Stimulated activated CD4-positive, alpha-beta T cell treated with anti-CD3 and anti-CD28 coated beads, TNF-alpha, amount 100 ng/mL, for 1 hour (primary cell): ENCODE measurements around the gene ADAMTS16.
"Not testable (repeated sequence)": the region's sequence is repeated elsewhere in the genome, so short reads cannot be mapped to it uniquely, and the experiment has no call there.

ENCODE experiments used
- DNase-seq, 3 donors: peaks; one replicate each; pipeline ENCODE4 v3.0.0-alpha.2; 2020; ENCODE audit warnings: low read depth in 3 of 3, low spot score in 1 of 3

ADAMTS16 gene, protein sequence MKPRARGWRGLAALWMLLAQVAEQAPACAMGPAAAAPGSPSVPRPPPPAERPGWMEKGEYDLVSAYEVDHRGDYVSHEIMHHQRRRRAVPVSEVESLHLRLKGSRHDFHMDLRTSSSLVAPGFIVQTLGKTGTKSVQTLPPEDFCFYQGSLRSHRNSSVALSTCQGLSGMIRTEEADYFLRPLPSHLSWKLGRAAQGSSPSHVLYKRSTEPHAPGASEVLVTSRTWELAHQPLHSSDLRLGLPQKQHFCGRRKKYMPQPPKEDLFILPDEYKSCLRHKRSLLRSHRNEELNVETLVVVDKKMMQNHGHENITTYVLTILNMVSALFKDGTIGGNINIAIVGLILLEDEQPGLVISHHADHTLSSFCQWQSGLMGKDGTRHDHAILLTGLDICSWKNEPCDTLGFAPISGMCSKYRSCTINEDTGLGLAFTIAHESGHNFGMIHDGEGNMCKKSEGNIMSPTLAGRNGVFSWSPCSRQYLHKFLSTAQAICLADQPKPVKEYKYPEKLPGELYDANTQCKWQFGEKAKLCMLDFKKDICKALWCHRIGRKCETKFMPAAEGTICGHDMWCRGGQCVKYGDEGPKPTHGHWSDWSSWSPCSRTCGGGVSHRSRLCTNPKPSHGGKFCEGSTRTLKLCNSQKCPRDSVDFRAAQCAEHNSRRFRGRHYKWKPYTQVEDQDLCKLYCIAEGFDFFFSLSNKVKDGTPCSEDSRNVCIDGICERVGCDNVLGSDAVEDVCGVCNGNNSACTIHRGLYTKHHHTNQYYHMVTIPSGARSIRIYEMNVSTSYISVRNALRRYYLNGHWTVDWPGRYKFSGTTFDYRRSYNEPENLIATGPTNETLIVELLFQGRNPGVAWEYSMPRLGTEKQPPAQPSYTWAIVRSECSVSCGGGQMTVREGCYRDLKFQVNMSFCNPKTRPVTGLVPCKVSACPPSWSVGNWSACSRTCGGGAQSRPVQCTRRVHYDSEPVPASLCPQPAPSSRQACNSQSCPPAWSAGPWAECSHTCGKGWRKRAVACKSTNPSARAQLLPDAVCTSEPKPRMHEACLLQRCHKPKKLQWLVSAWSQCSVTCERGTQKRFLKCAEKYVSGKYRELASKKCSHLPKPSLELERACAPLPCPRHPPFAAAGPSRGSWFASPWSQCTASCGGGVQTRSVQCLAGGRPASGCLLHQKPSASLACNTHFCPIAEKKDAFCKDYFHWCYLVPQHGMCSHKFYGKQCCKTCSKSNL

DNA sequence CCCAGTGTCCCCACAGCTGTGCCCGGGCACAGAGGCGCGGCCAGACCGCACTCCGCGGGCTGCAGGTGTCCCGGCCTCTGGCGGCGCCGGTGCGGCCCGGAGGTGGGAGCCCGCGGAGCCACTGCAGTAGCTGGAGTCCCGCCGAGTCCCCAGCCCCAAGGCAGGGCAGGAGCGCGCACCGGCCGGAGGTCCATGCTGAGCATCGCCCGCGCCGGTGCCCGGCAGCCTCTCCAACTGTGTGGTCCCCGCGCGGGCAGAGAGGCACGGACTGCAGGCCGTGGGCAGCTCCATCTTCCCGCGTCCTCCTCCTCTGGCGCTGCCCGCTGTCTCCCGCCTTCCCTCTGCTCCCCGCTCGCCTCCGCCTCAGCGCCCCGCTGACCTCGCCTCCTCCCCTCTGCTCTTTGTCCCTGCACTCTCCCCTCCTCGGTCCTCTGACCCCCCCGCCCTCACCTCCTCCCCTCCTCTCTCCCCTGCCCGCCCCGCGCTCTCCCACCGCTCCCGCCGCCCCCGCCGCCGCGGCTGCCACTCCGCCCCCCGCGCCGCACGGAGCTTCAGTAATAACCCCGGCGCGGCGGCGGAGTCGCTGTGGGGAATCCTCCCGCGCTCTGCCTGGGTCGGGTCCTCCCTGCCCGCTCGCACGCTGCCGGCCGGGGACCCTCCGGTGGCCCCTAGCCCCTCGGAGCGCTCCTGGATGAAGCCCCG lies at the start of gene ADAMTS16:
TSS of gene ADAMTS16 (plus strand) at position 554 of the 702 bp plus-strand sequence. CDS start at position 692, 138 bp downstream.
- no peak for DNase-seq

DNA sequence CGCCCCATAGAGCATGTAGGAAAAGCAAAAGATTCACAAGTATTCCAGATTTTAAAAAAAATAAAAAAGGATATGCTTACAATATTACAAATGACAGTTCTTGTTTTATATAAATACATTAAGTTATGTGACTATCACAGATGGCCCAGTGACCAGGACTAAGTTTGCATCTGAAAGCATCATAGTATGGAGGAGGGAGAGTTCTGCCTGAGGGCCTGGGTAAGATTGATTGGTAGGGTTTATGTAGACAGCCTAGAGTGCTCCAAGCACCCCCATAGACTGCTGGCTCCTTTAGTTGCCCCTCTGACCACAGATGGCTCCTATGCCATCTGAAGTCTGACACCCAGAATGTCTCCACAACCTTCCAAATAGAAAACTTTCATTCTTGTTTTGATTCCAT lies 48.0 kb upstream of the ADAMTS16 start:
- DNase-seq, result no peak

DNA sequence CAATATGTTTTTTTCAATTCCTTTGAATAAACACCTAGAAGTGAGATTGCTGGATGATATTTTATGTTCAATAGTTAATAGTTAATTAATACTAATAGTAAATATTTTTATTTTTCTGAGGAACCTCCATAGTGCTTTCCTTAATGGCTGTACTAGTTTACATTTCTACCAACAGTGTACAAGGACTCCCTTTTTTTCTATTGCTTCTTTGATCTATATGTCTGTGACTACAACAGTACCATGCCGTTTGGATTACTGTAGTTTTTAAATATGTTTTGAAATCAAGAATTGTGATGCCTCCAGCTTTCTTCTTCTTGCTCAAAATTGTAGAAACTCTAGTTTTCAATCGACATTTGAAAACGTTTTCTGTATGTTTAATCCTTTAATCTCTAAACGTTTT lies 39.5 kb upstream of the ADAMTS16 start:
- DNase-seq, result no peak

DNA sequence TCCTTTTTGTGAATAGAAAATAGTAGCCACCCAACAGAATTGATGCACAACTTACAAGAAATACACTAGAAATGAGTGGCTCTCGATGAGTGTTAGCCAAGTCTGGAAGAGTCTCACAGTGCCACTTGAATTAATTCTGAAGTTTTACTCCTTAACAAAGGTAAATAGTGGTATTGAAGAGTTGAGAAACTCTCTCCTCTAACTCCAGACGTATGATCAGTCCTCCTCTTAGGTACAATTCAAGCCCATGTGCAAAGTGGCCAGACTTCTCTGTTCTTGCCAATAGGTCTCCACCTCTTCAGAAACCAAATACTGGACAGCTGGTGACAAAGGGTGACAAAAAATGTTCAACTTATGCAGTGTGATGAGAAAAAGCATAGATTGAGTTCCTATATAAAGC lies 38.5 kb upstream of the ADAMTS16 start:
- no peak for DNase-seq

DNA sequence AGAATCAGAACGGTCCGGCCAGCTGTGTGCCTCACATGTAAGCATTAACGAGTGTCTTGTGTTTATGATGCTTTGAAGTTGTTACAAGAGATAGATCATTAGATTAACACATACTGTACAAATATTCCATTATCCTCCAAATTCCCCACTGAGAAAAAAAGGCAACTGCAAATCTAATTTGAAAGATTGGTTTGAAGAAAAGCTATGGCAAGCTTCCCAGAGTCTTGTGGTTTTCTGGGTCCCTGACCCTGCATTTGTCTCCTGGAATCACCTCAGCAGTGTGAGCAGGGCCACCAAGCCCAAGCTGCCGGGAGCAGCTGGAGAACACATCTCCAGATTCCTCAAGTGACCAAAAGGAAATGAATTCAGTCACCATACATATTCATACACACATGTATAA lies 36.9 kb upstream of the ADAMTS16 start:
- DNase-seq, result no peak

DNA sequence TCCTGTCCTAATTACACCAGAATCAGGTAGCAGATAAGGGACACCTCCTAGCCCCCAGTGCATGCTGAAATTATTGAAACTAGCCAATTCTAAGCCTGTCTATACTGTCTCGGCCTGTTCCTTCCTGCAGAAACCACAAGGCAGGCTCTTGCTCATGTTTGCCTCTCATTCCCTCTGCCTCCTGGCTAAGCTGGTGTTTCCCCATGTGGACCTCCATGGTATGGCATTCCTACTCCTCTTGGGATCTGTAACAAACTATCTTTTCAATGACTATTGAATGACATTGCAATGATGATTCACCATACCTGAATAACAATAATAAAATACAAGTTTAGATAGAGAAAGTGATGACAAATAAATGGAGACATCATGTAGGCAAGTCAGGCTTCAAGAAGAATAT lies 35.6 kb upstream of the ADAMTS16 start:
- DNase-seq, result no peak

DNA sequence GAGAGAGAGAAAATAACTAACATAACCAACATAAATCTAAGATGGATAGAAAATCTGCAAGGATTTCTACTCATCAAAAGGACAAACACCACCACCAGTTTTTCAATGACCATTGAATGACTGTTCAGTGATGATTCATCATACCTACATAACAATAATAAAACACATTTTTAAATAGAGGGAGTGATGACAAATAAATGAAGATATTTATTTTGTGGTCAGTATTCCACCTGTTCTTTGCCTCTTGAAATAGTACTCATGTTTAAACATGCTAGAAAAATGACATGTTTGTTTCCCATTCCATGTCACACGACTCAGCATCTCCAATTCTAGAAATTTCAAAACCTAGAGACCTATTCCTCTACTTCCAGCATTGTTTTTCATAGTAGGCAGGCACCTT lies 34.6 kb upstream of the ADAMTS16 start:
- DNase-seq, result no peak

DNA sequence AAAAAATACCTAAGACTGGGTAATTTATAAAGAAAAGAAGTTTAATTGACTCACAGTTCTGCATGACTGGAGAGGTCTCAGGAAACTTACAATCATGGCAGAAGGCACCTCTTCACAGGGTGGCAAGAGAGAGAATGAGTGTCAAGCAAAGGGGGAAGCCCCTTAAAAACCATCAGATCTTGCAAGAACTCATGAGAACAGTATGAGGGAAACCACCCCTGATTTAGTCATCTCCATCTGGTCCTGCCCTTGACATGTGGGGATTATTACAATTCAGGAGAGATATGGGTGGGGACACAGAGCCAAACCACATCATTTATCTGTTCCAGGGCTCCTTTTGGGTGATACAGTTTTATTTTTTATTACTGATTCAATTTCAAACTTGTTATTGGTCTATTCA lies 23.2 kb upstream of the ADAMTS16 start:
- DNase-seq, result no peak

DNA sequence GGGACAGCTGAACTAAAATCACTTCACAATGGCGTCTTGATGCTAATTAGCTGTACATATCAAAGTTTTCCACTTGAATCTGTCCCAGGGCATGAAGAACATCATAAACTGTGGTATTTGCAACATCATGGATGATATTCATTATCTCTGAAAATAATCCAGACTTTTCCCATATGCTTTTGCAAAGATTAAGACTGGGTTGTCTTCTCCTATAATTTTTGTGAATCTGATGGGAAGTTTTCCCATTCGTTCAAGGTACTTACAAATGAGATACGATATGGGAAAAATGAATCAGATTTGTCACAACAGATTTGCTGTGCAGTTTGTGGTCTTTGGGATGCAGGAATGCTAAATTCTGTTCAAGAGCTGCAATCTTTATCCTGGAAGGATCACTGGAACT lies 17.4 kb upstream of the ADAMTS16 start:
- no peak for DNase-seq

DNA sequence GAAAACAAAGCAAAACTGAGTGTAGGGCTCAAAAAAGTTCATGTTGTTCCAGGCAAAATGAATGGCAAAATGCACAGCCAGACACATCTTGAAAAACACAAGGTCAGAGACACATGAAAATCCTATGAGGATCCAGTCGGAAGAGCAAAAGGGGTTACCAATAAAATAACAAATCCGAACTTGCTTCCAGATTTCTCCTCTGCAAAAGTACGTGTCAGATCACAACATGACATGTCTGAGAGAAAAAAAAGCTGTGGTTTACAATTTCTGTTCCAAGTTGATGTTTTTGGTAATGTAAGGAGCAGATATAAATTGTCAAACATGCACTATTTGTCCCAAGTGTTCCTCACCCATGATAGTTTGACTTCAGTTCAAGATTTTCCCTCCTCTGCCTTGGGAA lies 15.9 kb upstream of the ADAMTS16 start:
- no peak for DNase-seq

DNA sequence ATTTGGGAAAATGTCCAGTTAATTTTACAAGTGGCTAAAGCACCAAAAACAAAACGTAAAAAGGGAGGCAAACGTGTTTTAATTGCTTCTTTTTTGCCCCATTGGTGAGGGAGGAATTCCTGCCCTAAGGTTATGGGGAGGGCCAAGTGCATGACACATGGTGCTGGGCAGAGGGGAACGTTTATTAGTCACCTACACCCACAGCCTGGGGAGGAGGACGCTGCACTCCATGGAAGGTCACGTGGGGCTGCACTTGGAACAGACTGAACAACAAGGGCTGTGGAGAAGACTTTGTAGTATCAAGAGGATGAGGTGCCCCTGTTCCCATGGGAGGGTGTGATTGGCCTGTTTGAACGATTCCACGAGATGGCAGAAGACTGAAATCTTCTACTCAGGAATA lies 13.7 kb upstream of the ADAMTS16 start:
- no peak for DNase-seq

DNA sequence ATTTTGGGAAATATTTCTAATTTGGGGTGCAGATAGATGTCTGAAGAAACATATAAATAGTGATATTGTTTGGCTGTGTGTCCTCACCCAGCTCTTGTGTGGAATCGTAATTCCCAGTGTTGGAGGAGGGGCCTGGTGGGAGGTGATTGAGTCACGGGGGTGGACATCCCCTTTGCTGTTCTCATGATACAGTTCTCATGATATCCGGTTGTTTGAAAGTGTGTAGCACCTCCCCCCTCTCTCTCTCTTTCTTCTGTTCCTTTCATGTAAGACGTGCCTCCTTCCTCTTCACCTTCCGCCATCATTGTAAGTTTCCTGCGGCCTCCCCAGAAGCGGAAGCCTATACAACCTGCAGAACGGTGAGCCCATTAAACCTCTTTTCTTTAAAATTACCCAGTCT lies 11.4 kb upstream of the ADAMTS16 start:
- DNase-seq, result no peak

DNA sequence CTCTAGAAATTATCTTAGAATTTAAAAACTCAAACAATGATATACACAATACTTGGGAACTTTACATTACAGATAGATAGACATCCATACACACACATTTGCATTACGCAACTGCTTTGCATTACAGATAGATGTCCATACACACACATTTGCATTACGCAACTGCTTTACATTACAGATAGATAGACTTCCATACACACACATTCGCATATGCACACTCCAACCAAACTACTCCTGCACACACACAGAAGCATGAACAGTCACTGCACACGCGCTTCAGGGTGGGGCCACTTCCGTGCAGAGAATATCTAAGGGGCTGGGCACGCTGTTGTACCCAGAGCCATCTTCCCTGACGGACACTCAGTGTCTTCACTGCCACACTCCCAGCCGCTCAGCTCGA lies 7.9 kb upstream of the ADAMTS16 start:
- no peak for DNase-seq

DNA sequence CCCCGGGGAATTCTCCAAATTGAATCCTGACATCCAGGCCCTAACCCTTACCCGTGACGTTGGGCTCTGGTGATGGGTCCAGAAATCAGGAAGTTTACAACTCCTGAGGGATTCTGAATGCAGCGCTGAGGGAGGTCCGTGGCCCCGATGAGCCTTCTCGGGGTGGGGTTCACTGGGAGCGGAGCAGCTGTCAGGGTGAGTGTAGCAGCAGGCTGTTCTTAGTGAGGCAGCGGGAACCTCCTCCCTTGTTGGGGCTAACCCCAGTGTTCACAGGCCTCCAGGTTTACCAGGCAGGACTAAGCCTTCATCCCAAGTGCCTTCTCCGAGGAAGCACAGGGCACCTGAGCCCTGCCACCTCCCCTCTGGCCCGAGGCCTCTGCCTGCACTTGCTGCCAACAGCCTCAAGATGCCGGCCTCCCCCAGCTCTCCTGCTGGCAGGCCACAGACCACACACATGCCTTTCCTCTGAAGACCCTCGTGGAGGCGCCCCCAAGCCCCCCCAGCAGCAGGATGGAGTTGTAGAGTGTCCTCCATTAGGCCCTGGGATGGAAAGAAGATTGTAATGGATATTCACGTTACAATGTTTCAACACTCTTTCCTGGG lies 7.3 kb upstream of the ADAMTS16 start:
- no peak for DNase-seq

DNA sequence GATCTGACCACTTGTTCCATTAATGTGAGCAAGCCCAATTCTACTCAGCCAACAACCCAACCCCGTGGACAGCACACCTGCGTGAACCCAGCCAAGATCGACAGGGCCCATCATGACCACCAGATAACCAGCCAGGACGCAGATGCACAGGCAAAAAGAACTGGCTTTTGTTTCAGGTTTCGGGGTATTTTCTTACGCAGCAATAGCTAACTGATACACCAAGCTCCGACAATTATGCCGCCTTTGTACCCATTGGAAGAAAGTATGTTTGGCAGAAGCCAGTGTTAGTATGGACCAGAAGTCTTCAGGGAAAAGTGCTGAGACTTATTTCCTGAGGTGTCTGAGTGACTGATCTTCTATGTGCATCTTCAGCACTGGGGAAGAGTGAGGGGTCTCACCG lies 6.0 kb upstream of the ADAMTS16 start:
- DNase-seq, result no peak

DNA sequence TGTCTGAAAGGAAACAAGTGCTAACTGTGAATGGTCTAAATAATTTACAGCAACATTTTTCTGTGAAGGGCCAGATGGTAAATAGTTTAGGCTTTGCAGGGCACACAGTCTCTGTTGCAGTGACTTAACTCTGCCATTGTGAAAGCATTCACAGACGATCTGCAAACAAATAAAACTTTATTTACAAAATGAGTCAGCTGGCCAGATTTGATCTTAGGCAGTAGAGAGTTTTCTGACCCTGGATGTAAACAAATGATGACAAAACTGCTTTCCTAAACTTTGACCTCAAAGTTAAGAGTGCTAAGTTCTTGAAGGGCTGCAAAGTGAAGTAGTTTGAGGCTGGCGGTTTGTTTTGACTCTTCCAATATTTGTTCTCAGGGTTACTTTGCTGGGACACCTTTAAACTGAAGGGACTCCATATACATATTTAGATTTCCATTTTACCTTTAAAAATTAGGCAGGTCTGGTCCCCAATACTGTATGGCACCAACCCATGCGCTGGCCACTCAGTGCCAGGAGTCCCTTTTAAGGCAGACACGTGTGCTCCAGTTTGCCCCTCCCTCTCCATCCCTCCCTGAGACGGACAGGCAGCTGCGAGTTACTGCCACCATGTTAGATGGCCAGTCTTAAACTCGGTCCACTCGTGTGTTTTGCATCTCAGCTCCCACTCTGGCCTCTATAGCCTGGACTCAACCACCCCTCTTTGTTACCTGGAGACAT lies 4.0 kb upstream of the ADAMTS16 start:
- no peak for DNase-seq

DNA sequence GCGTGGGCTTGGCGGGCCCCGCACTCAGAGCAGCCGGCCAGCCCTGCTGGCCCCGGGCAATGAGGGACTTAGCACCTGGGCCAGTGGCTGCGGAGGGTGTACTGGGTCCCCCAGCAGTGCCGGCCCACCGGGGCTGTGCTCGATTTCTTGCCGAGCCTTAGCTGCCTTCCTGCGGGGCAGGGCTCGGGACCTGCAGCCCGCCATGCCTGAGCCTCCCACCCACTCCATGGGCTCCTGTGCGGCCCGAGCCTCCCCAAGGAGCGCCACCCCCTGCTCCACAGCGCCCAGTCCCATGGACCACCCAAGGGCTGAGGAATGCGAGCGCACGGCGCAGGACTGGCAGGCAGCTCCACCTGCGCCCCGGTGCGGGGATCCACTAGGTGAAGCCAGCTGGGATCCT lies 2.3 kb upstream of the ADAMTS16 start:
- not testable (repeated sequence) for DNase-seq

DNA sequence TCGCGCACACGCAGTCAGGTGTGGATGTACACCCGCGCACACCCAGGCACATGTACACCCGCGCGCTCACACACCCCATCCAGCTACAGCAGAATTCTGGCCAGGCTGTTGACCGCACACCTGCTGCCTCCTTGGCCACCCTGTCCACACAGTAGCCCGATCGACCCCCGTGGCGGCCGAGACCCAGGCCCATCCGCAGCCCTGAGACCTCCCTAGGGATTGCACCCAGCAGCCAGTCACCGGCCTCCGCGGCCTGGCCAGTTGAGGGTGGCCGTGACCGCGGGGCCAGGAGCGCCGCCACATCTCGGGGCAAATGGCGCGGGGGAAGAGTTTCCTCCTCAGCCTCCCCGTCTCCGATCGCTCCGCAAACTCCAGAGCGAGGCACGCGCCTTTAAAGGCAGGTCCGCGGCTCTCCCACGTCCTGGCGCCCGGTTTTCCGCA lies 774 bp upstream of the ADAMTS16 start:
- no peak for DNase-seq

DNA sequence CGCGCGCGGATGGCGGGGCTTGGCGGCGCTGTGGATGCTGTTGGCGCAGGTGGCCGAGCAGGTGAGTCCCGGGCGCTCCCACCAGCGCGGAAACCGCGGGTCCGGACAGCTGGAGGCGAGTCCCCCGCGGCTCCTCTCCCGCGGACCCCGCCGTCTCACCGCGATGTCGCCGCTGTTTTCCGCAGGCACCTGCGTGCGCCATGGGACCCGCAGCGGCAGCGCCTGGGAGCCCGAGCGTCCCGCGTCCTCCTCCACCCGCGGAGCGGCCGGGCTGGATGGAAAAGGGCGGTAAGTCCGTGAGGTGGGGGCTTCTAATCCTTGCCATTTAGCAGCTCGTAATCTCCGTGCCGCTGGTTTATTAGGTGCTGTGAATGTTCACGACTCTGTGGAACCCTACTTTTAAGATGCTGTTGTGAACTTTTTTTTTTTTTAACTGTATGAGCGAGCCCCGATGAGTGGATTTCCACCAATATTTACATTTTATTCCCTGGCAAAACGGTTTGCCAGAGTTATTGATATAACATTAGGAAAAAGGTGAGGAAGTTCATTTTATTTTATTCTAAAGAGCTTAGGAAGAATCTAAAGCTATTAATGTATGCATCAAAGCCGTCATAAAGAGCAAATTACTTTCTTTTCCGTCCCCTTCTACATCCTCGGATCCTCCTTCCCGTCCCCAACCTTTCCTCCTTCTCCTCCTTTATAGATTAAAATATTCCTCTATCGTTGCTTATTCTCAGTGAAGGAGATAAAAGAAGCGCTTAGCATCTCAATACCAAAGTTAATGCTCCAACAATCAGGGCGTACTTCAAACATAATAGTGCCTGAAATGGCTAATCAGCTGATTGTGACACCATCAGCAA lies 579 bp downstream of the ADAMTS16 start:
- no peak for DNase-seq
